Panc1 (cell line): ENCODE results near the gene ELOVL2. TPM values are rescaled to one million over a fixed set of nuclear protein-coding genes. Genes with fewer than 3 reads are reported as not detected.
A peak's percentile ranks its signal among the peaks of the same experiment; 100 is the strongest.

Experiments
- ATAC-seq: fragments of 200-7000 bp; cut with Tn5 transposase; 2 replicates; pipeline ENCODE4 v1.9.1; 2020; ENCODE audit warnings: mild to moderate bottlenecking, moderate library complexity
- BruUV-seq: library from RNA; stranded (reverse); fragments of 400-500 nt; replicated peaks from 2 replicates; lab custom pipeline; 2021; lab: Mats Ljungman, UMichigan
- CTCF ChIA-PET: fragments of 300-600 bp; sonication (Branson Sonifier 250); formaldehyde crosslinking; loops from one replicate; lab custom pipeline; 2022; ENCODE audit warnings: antibody characterized with exemption; lab: Charles Lee
- POLR2A ChIA-PET: fragments of 300-600 bp; sonication (Branson Sonifier 250); formaldehyde crosslinking; loops from one replicate; lab custom pipeline; 2022; ENCODE audit warnings: antibody characterized with exemption; lab: Charles Lee
- DNase-seq: peaks from one replicate; pipeline ENCODE4 v3.0.0-alpha.2; 2010; ENCODE audit warnings: low read depth, low spot score
- H3K27ac ChIP-seq: 2 replicates; pipeline ENCODE4 v1.5.1; 2011; ENCODE audit warnings: mild to moderate bottlenecking, low read length, inconsistent platforms
- H3K27me3 ChIP-seq: fragments of 200-500 bp; sonication (Bioruptor generic); 2 replicates; pipeline ENCODE4 v1.6.0; 2014; ENCODE audit warnings: low read length, inconsistent platforms; ENCODE audit not compliant: control insufficient read depth, insufficient read depth
- H3K36me3 ChIP-seq: fragments of 200-500 bp; sonication (Bioruptor generic); 2 replicates; pipeline ENCODE4 v1.5.1; 2014; ENCODE audit warnings: inconsistent platforms, mild to moderate bottlenecking, low read length, moderate library complexity; ENCODE audit not compliant: control insufficient read depth, insufficient read depth
- H3K4me1 ChIP-seq: 2 replicates; pipeline ENCODE4 v1.5.1; 2011; ENCODE audit warnings: inconsistent platforms, mild to moderate bottlenecking, low read length, moderate library complexity; ENCODE audit not compliant: control insufficient read depth, insufficient read depth
- H3K4me3 ChIP-seq, 2 experiments: 2 replicates each; pipeline ENCODE4 v1.5.1; 2011 to 2012; ENCODE audit warnings: low read depth in 2 of 2, low read length in 2 of 2, mild to moderate bottlenecking in 2 of 2, inconsistent platforms in 1 of 2, moderate library complexity in 1 of 2
- H3K9me3 ChIP-seq: fragments of 200-500 bp; sonication (Bioruptor generic); 2 replicates; pipeline ENCODE4 v1.5.1; 2014; ENCODE audit warnings: low read depth, mild to moderate bottlenecking, inconsistent platforms, low read length, moderate library complexity; ENCODE audit not compliant: control insufficient read depth, insufficient read depth
- POLR2AphosphoS5 ChIP-seq: IDR thresholded peaks from 2 replicates; pipeline ENCODE4 v1.6.1; 2012; ENCODE audit warnings: mild to moderate bottlenecking, low read depth, low read length, moderate library complexity
- REST ChIP-seq, 2 experiments: IDR thresholded peaks; 2 replicates each; pipeline ENCODE4 v1.6.1; 2011 to 2012; ENCODE audit warnings: low read depth in 2 of 2, control low read depth in 1 of 2, low read length in 1 of 2, mild to moderate bottlenecking in 1 of 2, moderate library complexity in 1 of 2; ENCODE audit not compliant: insufficient read depth in 1 of 2
- SIN3A ChIP-seq: IDR thresholded peaks from 2 replicates; pipeline ENCODE4 v1.6.1; 2012; ENCODE audit warnings: low read depth, mild to moderate bottlenecking, low read length, moderate library complexity, borderline replicate concordance; ENCODE audit not compliant: insufficient read depth
- TCF7L2 ChIP-seq: IDR thresholded peaks from 2 replicates; pipeline ENCODE4 v1.6.1; 2011; ENCODE audit warnings: mild to moderate bottlenecking, low read depth, low read length, inconsistent platforms
- in situ Hi-C: cut with HindIII; loops from 2 replicates; pipeline ENCODE4 v1.10.0; 2016; ENCODE audit warnings: low sequenced_read_pairs, low pct_unique_long_range_greater_than_20kb
- intact Hi-C: fragments of 100-400 bp; cut with micrococcal nuclease; formaldehyde crosslinking; loops from one replicate; pipeline ENCODE4 v1.10.0; 2022; ENCODE audit not compliant: unreplicated experiment
- total RNA-seq: library from RNA; stranded (reverse); gene quantifications from one replicate; pipeline ENCODE4 v1.2.1, GENCODE V29; 2021; ENCODE audit not compliant: unreplicated experiment
- TF ChIP-seq, protein P1 (sequence below): fragments of 450-650 bp; IDR thresholded peaks from 2 replicates; pipeline ENCODE4 v1.5.1; 2017; ENCODE audit warnings: mild to moderate bottlenecking

Gene ELOVL2
- total RNA-seq, 1 experiment from 2014 or later, result 27.8 TPM

GRCh38 chr6:11025130-11025529 is 19.0 kb downstream of the ELOVL2 start:
- BruUV-seq, result no TSS peak
- no peak overlapping the region for H3K4me3 ChIP-seq
- intact Hi-C loops, result no loop called here
- H3K36me3 ChIP-seq, result no peaks in the 10 kb centered on the region
- no peaks in the 10 kb centered on the region for H3K27me3 ChIP-seq
- no peaks in the 10 kb centered on the region for H3K9me3 ChIP-seq
- in situ Hi-C loops, result no loop called here
- ChIA-PET CTCF (no interaction called here), POLR2A (no interaction called here)
- peaks cover 38% of the 10 kb centered on the region for H3K4me1 ChIP-seq
- TF ChIP-seq POLR2AphosphoS5 (no peak), TCF7L2 (no peak)
- ATAC-seq (no peak), DNase-seq (no peak)
- H3K27ac ChIP-seq, result peak overlapping the region; percentile 12; the same call in 1 of the 2 replicates

DNA sequence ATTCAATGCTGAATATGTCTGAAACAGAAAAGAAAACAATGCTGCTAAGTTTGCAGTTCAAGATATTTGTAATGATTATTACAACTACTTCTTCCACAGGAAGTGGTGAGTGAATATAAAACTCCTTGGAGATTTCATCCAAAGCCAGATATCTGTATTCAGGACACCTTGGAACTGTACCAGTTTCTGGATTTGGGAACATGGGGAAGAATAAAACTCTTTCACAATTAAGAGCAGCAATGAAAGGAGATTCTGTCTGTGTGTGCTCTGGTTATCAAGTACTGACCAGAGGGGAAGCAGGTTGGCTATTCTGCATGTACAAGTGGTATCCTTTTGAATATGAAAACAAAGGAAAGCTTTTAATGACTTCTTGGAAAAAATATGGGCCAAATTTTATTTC is 21.1 kb downstream of the ELOVL2 start:
- H3K4me3 ChIP-seq, result no peak overlapping the region
- no peak overlapping the region for H3K27ac ChIP-seq
- H3K9me3 ChIP-seq, result no peaks in the 10 kb centered on the region
- H3K4me1 ChIP-seq, result peaks cover 34% of the 10 kb centered on the region
- TF ChIP-seq, protein P1, sequence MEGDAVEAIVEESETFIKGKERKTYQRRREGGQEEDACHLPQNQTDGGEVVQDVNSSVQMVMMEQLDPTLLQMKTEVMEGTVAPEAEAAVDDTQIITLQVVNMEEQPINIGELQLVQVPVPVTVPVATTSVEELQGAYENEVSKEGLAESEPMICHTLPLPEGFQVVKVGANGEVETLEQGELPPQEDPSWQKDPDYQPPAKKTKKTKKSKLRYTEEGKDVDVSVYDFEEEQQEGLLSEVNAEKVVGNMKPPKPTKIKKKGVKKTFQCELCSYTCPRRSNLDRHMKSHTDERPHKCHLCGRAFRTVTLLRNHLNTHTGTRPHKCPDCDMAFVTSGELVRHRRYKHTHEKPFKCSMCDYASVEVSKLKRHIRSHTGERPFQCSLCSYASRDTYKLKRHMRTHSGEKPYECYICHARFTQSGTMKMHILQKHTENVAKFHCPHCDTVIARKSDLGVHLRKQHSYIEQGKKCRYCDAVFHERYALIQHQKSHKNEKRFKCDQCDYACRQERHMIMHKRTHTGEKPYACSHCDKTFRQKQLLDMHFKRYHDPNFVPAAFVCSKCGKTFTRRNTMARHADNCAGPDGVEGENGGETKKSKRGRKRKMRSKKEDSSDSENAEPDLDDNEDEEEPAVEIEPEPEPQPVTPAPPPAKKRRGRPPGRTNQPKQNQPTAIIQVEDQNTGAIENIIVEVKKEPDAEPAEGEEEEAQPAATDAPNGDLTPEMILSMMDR, result no peak
- TF ChIP-seq POLR2AphosphoS5 (no peak), TCF7L2 (no peak), REST (IDR thresholded peaks at IDR 0.05; ENCODE audit: insufficient read depth in 1 of 2, low read depth in 2 of 2, low read length in 1 of 2) (no peak), SIN3A (no peak)
- ChIA-PET POLR2A (interaction anchor here (0.5 kb wide), 1 partner anchor 12 kb away, joined by 6 read pairs; no protein-coding TSS in a partner anchor), CTCF (no interaction called here)
- in situ Hi-C loops, result no loop called here
- no peak for DNase-seq
- intact Hi-C loops, result no loop called here
- H3K27me3 ChIP-seq, result no peaks in the 10 kb centered on the region
- no peaks in the 10 kb centered on the region for H3K36me3 ChIP-seq
- BruUV-seq, result no TSS peak
- ATAC-seq, result no peak

GRCh38 chr6:11021714-11022113 is 22.4 kb downstream of the ELOVL2 start:
- H3K4me1 ChIP-seq, result peaks cover 29% of the 10 kb centered on the region
- no peak overlapping the region for H3K27ac ChIP-seq
- BruUV-seq, result no TSS peak
- CTCF ChIA-PET, result no interaction called here
- ATAC-seq, result no peak
- H3K36me3 ChIP-seq, result no peaks in the 10 kb centered on the region
- TF ChIP-seq REST (IDR thresholded peaks at IDR 0.05; ENCODE audit: insufficient read depth in 1 of 2, low read depth in 2 of 2, low read length in 1 of 2), result no peak
- no peak for TF ChIP-seq SIN3A
- no peak for TF ChIP-seq POLR2AphosphoS5
- TF ChIP-seq, protein P1, result no peak
- TF ChIP-seq TCF7L2, result no peak
- POLR2A ChIA-PET, result no interaction called here
- in situ Hi-C loops (no loop called here), intact Hi-C loops (no loop called here)
- DNase-seq, result no peak
- H3K4me3 ChIP-seq, result no peak overlapping the region
- no peaks in the 10 kb centered on the region for H3K27me3 ChIP-seq
- no peaks in the 10 kb centered on the region for H3K9me3 ChIP-seq
